WTC11 (cell line): Measurements from ENCODE around the gene LTV1. TPM values are rescaled to one million over a fixed set of nuclear protein-coding genes. Genes with fewer than 3 reads are reported as not detected.

ENCODE experiments used
- ATAC-seq: fragments of 200-7000 bp; cut with Tn5 transposase; 2 replicates; pipeline ENCODE4 v1.10.0; 2021; ENCODE audit warnings: mild to moderate bottlenecking, moderate library complexity
- CTCF ChIA-PET: fragments of 300-600 bp; sonication (Branson Sonifier 250); formaldehyde crosslinking; loops from one replicate; lab custom pipeline; 2021; ENCODE audit warnings: antibody characterized with exemption; lab: Charles Lee
- POLR2A ChIA-PET: fragments of 350-600 bp; sonication (Branson Sonifier 250); formaldehyde crosslinking; loops from one replicate; lab custom pipeline; 2021; ENCODE audit warnings: antibody characterized with exemption; lab: Charles Lee
- DNase-seq: peaks from one replicate; pipeline ENCODE4 v3.0.0; 2021; ENCODE audit warnings: low spot score
- H3K27ac Mint-ChIP-seq: 2 replicates; pipeline ENCODE4 v1.8.0; 2021; ENCODE audit warnings: mixed read lengths
- H3K27me3 Mint-ChIP-seq: 2 replicates; pipeline ENCODE4 v1.8.0; 2021; ENCODE audit warnings: low read depth, mild to moderate bottlenecking, moderate library complexity, mixed read lengths
- H3K36me3 Mint-ChIP-seq: 2 replicates; pipeline ENCODE4 v1.8.0; 2021; ENCODE audit warnings: mixed read lengths
- H3K4me1 Mint-ChIP-seq: 2 replicates; pipeline ENCODE4 v1.8.0; 2022; ENCODE audit warnings: mixed read lengths
- H3K4me3 Mint-ChIP-seq: 2 replicates; pipeline ENCODE4 v1.8.0; 2021; ENCODE audit warnings: mild to moderate bottlenecking, moderate library complexity, mixed read lengths
- H3K9me3 Mint-ChIP-seq: 2 replicates; pipeline ENCODE4 v1.8.0; 2021; ENCODE audit warnings: mixed read lengths
- CREM ChIP-seq: sonication (generic); formaldehyde crosslinking; IDR thresholded peaks from 2 replicates; pipeline ENCODE4 v1.8.1; 2022; ENCODE audit warnings: mild to moderate bottlenecking, missing genetic modification reagents, moderate library complexity
- GTF2I ChIP-seq: fragments of 250-450 bp; sonication (Bioruptor Pico); conservative IDR thresholded peaks from 2 replicates; pipeline ENCODE4 v1.4.0; 2021; ENCODE audit warnings: mild to moderate bottlenecking
- IRF2 ChIP-seq: sonication (generic); formaldehyde crosslinking; IDR thresholded peaks from 2 replicates; pipeline ENCODE4 v1.8.0; 2022; ENCODE audit warnings: low read depth, missing genetic modification reagents, borderline replicate concordance
- JUN ChIP-seq: sonication (generic); formaldehyde crosslinking; IDR thresholded peaks from 2 replicates; pipeline ENCODE4 v1.8.0; 2023; ENCODE audit warnings: mild to moderate bottlenecking, missing genetic modification reagents
- MYBL2 ChIP-seq: sonication (generic); formaldehyde crosslinking; IDR thresholded peaks from 2 replicates; pipeline ENCODE4 v1.8.1; 2023; ENCODE audit warnings: mild to moderate bottlenecking, moderate library complexity, missing genetic modification reagents
- NFYB ChIP-seq: sonication (generic); formaldehyde crosslinking; conservative IDR thresholded peaks from 2 replicates; pipeline ENCODE4 v1.8.0; 2022; ENCODE audit warnings: low read depth, missing genetic modification reagents
- NR2C2 ChIP-seq: sonication (generic); formaldehyde crosslinking; IDR thresholded peaks from 2 replicates; pipeline ENCODE4 v1.8.0; 2022; ENCODE audit warnings: mild to moderate bottlenecking, missing genetic modification reagents
- OVOL2 ChIP-seq: fragments of 250-450 bp; sonication (Bioruptor Pico); IDR thresholded peaks from 2 replicates; pipeline ENCODE4 v1.9.0; 2021; ENCODE audit warnings: mild to moderate bottlenecking, borderline replicate concordance
- SOX15 ChIP-seq: fragments of 250-450 bp; sonication (Bioruptor Pico); IDR thresholded peaks from 2 replicates; pipeline ENCODE4 v1.9.0; 2021; ENCODE audit warnings: mild to moderate bottlenecking
- ZNF232 ChIP-seq: sonication (generic); formaldehyde crosslinking; IDR thresholded peaks from 2 replicates; pipeline ENCODE4 v1.8.0; 2022; ENCODE audit warnings: mild to moderate bottlenecking, missing genetic modification reagents
- ZNF396 ChIP-seq: fragments of 250-450 bp; sonication (Bioruptor Pico); IDR thresholded peaks from 2 replicates; pipeline ENCODE4 v1.8.0; 2021; ENCODE audit warnings: mild to moderate bottlenecking, moderate library complexity, borderline replicate concordance
- ZNF671 ChIP-seq: fragments of 250-450 bp; sonication (Bioruptor Pico); IDR thresholded peaks from 2 replicates; pipeline ENCODE4 v1.8.0; 2021; ENCODE audit warnings: mild to moderate bottlenecking
- total RNA-seq: library from RNA; stranded (reverse); gene quantifications from 3 replicates; pipeline ENCODE4 v1.2.3, GENCODE V29; 2021
- TF ChIP-seq, protein P1 (sequence below): sonication (generic); formaldehyde crosslinking; IDR thresholded peaks from 2 replicates; pipeline ENCODE4 v1.8.1; 2023; ENCODE audit warnings: mild to moderate bottlenecking, missing genetic modification reagents
- TF ChIP-seq, protein P2 (sequence below): sonication (generic); formaldehyde crosslinking; IDR thresholded peaks from 2 replicates; pipeline ENCODE4 v1.8.0; 2022; ENCODE audit warnings: mild to moderate bottlenecking, missing genetic modification reagents
- TF ChIP-seq, protein P3 (sequence below): sonication (generic); formaldehyde crosslinking; IDR thresholded peaks from 2 replicates; pipeline ENCODE4 v1.8.1; 2023; ENCODE audit warnings: mild to moderate bottlenecking, missing genetic modification reagents, moderate library complexity
- TF ChIP-seq, protein P4 (sequence below): sonication (generic); formaldehyde crosslinking; IDR thresholded peaks from 2 replicates; pipeline ENCODE4 v1.8.1; 2022; ENCODE audit warnings: low read depth, missing genetic modification reagents, borderline replicate concordance
- TF ChIP-seq, protein P5 (sequence below): sonication (generic); formaldehyde crosslinking; conservative IDR thresholded peaks from 2 replicates; pipeline ENCODE4 v1.8.1; 2023; ENCODE audit warnings: mild to moderate bottlenecking, low read depth, missing genetic modification reagents, moderate library complexity
- TF ChIP-seq, protein P6 (sequence below): sonication (generic); formaldehyde crosslinking; IDR thresholded peaks from 2 replicates; pipeline ENCODE4 v1.8.0; 2023; ENCODE audit warnings: mild to moderate bottlenecking, missing genetic modification reagents

Gene LTV1
- total RNA-seq, 1 experiment from 2014 or later = 37.7 TPM

DNA sequence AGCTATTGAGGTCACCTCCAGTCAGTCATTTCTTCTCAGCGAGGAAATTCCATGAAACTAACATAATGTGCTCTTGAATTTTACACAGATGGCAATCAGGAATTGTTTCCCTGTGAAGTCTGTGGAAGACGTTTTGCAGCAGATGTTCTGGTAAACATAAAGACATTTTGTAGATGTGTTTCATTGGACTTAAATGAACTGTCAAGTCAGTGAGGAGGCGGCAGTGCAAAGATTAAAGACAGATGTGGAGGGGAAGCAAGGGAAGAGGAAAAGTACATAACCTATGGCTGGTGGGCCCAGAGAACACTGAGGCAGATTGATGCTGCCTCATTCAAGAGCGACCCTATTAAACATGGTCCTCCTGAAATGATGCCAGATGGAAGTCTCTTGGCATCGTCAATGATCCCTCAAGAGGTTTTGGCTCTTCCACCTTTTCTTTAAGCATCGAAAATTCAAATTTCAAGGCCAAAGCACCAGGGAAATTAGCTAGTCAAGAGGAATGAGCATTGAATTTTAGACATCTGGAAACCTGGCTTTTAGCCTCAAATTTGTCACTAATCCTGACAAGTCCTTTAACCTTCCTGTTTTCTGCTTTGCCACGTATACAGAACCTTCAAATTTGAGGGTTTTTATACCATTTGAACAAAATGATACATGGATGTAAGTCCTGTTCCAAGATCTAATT, 41.2 kb downstream of the LTV1 start (continued):
- TF ChIP-seq, protein P1, sequence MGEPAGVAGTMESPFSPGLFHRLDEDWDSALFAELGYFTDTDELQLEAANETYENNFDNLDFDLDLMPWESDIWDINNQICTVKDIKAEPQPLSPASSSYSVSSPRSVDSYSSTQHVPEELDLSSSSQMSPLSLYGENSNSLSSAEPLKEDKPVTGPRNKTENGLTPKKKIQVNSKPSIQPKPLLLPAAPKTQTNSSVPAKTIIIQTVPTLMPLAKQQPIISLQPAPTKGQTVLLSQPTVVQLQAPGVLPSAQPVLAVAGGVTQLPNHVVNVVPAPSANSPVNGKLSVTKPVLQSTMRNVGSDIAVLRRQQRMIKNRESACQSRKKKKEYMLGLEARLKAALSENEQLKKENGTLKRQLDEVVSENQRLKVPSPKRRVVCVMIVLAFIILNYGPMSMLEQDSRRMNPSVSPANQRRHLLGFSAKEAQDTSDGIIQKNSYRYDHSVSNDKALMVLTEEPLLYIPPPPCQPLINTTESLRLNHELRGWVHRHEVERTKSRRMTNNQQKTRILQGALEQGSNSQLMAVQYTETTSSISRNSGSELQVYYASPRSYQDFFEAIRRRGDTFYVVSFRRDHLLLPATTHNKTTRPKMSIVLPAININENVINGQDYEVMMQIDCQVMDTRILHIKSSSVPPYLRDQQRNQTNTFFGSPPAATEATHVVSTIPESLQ (CRISPR knock-in tag) = no peak
- TF ChIP-seq ZNF671 (CRISPR knock-in tag) = no peak
- no peak for TF ChIP-seq NR2C2 (CRISPR knock-in tag)
- TF ChIP-seq NFYB (CRISPR knock-in tag) = no peak
- no peak for TF ChIP-seq GTF2I (CRISPR knock-in tag)
- TF ChIP-seq, protein P2, sequence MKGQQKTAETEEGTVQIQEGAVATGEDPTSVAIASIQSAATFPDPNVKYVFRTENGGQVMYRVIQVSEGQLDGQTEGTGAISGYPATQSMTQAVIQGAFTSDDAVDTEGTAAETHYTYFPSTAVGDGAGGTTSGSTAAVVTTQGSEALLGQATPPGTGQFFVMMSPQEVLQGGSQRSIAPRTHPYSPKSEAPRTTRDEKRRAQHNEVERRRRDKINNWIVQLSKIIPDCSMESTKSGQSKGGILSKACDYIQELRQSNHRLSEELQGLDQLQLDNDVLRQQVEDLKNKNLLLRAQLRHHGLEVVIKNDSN = no peak

DNA sequence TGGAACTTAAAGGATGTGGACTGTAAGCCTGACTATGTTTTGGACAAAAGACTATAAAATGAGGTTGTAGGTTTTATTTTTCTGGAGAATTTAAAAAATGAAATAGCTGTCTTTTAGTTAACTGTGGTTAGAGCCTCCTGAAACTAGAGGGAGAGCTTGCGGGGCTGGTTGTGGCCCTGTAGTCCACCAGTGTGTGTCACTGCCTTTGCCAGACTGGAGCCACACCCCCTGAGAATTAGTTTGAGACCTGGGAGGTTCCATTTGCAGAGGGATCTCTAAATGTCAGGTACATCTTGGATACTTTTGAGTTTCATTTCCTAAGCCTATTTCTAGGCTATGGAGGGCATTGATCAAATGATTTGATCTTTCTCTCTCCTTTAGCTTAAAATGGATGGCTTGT, 42.0 kb downstream of the LTV1 start:
- Mint-ChIP-seq H3K4me3 (no peak overlapping the region), H3K27ac (no peak overlapping the region), H3K4me1 (no peaks in the 10 kb centered on the region), H3K36me3 (no peaks in the 10 kb centered on the region), H3K27me3 (no peaks in the 10 kb centered on the region), H3K9me3 (no peaks in the 10 kb centered on the region)
- TF ChIP-seq, protein P3, sequence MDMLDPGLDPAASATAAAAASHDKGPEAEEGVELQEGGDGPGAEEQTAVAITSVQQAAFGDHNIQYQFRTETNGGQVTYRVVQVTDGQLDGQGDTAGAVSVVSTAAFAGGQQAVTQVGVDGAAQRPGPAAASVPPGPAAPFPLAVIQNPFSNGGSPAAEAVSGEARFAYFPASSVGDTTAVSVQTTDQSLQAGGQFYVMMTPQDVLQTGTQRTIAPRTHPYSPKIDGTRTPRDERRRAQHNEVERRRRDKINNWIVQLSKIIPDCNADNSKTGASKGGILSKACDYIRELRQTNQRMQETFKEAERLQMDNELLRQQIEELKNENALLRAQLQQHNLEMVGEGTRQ (CRISPR knock-in tag) = no peak
- no peak for TF ChIP-seq SOX15 (CRISPR knock-in tag)
- ChIA-PET CTCF (interaction anchor here (0.6 to 1.6 kb wide), 6 partner anchors 46 to 309 kb away, joined by 3 to 6 read pairs (median 4); no protein-coding TSS in a partner anchor), POLR2A (no interaction called here)
- ATAC-seq (peak; percentile 86), DNase-seq (no peak)

DNA sequence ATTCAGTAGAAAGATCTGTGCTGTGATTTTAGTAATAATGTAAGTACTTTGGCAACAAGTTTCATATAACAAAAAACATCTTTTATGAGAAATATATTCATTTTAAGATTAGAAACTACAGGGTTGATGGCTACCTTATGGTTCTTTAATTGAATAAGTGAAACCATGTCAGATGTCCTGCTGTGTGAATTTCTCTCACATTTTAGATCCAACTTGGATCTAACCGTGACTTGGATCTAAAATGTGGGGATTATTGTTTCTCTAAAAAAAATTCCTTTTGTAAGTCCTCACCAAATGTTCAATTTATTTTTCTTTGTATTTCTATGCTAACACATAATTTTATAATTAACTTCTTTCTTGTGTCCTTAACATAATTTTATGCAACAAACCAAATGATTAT, 51.5 kb downstream of the LTV1 start:
- H3K27me3 Mint-ChIP-seq = no peaks in the 10 kb centered on the region
- ChIA-PET POLR2A (no interaction called here), CTCF (no interaction called here)
- H3K27ac Mint-ChIP-seq = no peak overlapping the region
- no peak for ATAC-seq
- TF ChIP-seq, protein P4, sequence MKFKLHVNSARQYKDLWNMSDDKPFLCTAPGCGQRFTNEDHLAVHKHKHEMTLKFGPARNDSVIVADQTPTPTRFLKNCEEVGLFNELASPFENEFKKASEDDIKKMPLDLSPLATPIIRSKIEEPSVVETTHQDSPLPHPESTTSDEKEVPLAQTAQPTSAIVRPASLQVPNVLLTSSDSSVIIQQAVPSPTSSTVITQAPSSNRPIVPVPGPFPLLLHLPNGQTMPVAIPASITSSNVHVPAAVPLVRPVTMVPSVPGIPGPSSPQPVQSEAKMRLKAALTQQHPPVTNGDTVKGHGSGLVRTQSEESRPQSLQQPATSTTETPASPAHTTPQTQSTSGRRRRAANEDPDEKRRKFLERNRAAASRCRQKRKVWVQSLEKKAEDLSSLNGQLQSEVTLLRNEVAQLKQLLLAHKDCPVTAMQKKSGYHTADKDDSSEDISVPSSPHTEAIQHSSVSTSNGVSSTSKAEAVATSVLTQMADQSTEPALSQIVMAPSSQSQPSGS (CRISPR knock-in tag) = no peak
- H3K9me3 Mint-ChIP-seq = no peaks in the 10 kb centered on the region
- DNase-seq = no peak
- H3K36me3 Mint-ChIP-seq = no peaks in the 10 kb centered on the region
- peaks cover 9% of the 10 kb centered on the region; the same call in 1 of the 2 replicates for H3K4me1 Mint-ChIP-seq
- H3K4me3 Mint-ChIP-seq = no peak overlapping the region

DNA sequence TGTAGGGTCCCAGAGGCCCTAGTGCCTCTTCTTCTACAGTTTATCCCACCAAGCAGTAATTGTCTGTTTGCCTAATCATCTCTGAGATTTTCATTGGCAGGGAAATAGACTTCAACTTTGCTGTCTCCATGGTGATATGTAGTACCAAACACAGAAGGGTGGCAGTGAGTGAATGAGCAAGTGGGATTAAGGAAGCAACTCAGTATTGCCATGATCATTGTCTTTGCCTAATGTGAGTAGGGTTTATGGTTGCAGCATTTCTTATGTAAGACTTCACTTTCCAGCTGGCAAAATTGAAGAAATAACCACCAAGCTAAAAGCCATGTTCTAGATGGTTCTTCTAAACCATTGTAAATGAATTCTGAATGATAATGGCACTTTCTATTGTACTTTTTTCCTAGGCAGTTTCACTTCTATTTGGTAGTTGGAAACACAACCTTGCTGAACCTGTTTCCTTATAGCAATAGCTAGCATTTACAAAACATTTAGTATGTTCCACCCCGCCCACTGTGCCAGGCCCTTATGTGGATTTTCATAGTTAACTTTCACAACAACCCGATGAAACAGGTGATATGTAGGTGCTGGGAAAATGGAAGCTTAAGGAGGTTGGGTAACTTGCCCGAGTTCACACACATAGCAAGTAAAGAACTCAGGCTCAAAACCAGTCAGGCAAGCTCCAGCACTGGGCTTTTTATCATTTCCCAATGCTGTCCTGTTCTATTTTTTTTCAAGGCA, 53.2 kb downstream of the LTV1 start:
- ATAC-seq (no peak), DNase-seq (no peak)
- POLR2A ChIA-PET = no interaction called here
- Mint-ChIP-seq H3K4me3 (no peak overlapping the region), H3K9me3 (no peaks in the 10 kb centered on the region), H3K27ac (no peak overlapping the region), H3K36me3 (no peaks in the 10 kb centered on the region), H3K27me3 (no peaks in the 10 kb centered on the region), H3K4me1 (peaks cover 9% of the 10 kb centered on the region; the same call in 1 of the 2 replicates)
- CTCF ChIA-PET = interaction anchor here (1.0 kb wide), 1 partner anchor 304 kb away, joined by 3 read pairs; no protein-coding TSS in a partner anchor
- no peak for TF ChIP-seq OVOL2 (CRISPR knock-in tag)
- TF ChIP-seq, protein P5, sequence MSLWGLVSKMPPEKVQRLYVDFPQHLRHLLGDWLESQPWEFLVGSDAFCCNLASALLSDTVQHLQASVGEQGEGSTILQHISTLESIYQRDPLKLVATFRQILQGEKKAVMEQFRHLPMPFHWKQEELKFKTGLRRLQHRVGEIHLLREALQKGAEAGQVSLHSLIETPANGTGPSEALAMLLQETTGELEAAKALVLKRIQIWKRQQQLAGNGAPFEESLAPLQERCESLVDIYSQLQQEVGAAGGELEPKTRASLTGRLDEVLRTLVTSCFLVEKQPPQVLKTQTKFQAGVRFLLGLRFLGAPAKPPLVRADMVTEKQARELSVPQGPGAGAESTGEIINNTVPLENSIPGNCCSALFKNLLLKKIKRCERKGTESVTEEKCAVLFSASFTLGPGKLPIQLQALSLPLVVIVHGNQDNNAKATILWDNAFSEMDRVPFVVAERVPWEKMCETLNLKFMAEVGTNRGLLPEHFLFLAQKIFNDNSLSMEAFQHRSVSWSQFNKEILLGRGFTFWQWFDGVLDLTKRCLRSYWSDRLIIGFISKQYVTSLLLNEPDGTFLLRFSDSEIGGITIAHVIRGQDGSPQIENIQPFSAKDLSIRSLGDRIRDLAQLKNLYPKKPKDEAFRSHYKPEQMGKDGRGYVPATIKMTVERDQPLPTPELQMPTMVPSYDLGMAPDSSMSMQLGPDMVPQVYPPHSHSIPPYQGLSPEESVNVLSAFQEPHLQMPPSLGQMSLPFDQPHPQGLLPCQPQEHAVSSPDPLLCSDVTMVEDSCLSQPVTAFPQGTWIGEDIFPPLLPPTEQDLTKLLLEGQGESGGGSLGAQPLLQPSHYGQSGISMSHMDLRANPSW (CRISPR knock-in tag) = no peak
- no peak for TF ChIP-seq MYBL2 (CRISPR knock-in tag)
- no peak for TF ChIP-seq JUN (CRISPR knock-in tag)
- TF ChIP-seq ZNF396 (CRISPR knock-in tag) = no peak
- no peak for TF ChIP-seq ZNF232 (CRISPR knock-in tag)
- TF ChIP-seq, protein P6, sequence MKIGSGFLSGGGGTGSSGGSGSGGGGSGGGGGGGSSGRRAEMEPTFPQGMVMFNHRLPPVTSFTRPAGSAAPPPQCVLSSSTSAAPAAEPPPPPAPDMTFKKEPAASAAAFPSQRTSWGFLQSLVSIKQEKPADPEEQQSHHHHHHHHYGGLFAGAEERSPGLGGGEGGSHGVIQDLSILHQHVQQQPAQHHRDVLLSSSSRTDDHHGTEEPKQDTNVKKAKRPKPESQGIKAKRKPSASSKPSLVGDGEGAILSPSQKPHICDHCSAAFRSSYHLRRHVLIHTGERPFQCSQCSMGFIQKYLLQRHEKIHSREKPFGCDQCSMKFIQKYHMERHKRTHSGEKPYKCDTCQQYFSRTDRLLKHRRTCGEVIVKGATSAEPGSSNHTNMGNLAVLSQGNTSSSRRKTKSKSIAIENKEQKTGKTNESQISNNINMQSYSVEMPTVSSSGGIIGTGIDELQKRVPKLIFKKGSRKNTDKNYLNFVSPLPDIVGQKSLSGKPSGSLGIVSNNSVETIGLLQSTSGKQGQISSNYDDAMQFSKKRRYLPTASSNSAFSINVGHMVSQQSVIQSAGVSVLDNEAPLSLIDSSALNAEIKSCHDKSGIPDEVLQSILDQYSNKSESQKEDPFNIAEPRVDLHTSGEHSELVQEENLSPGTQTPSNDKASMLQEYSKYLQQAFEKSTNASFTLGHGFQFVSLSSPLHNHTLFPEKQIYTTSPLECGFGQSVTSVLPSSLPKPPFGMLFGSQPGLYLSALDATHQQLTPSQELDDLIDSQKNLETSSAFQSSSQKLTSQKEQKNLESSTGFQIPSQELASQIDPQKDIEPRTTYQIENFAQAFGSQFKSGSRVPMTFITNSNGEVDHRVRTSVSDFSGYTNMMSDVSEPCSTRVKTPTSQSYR (CRISPR knock-in tag) = no peak
- TF ChIP-seq IRF2 (CRISPR knock-in tag) = no peak
- TF ChIP-seq NFYB (CRISPR knock-in tag) = no peak
- no peak for TF ChIP-seq CREM (CRISPR knock-in tag)
